Chondrocyte (in vitro differentiated cells): ENCODE results near the gene SYNGAP1. TPM values are rescaled to one million over a fixed set of nuclear protein-coding genes. Genes with fewer than 3 reads are reported as not detected.

Source experiments
- DNase-seq: peaks from one replicate; pipeline ENCODE4 v3.0.0; 2021; ENCODE audit warnings: mixed read lengths, low spot score
- H3K27ac Mint-ChIP-seq: one replicate; pipeline ENCODE4 v1.8.0; 2021; ENCODE audit warnings: mild to moderate bottlenecking, moderate library complexity, mixed read lengths; ENCODE audit not compliant: unreplicated experiment
- H3K27me3 Mint-ChIP-seq: 2 replicates; pipeline ENCODE4 v1.8.0; 2021; ENCODE audit warnings: low read depth, mixed read lengths
- H3K36me3 Mint-ChIP-seq: 2 replicates; pipeline ENCODE4 v1.8.0; 2021; ENCODE audit warnings: low read depth, mixed read lengths
- H3K4me1 Mint-ChIP-seq: 2 replicates; pipeline ENCODE4 v1.8.0; 2021; ENCODE audit warnings: low read depth, mild to moderate bottlenecking, mixed read lengths
- H3K4me3 Mint-ChIP-seq: one replicate; pipeline ENCODE4 v1.8.0; 2021; ENCODE audit warnings: mild to moderate bottlenecking, moderate library complexity, mixed read lengths; ENCODE audit not compliant: unreplicated experiment
- H3K9me3 Mint-ChIP-seq: 2 replicates; pipeline ENCODE4 v1.8.0; 2021; ENCODE audit warnings: low read depth, mixed read lengths
- CTCF ChIP-seq: fragments of 200-600 bp; sonication (generic); IDR thresholded peaks from 2 replicates; pipeline ENCODE4 v1.5.0; 2021; ENCODE audit warnings: antibody characterized with exemption, mild to moderate bottlenecking, moderate library complexity
- total RNA-seq: library from RNA; stranded (reverse); gene quantifications from 3 replicates; pipeline ENCODE4 v1.2.1, GENCODE V29; 2021

SYNGAP1 gene
- total RNA-seq, 1 donor from 2014 or later: 24.7 TPM

- H3K27me3 Mint-ChIP-seq: no peaks in the 10 kb centered on the region
- no peaks in the 10 kb centered on the region for H3K4me1 Mint-ChIP-seq
- no peak overlapping the region for H3K4me3 Mint-ChIP-seq
- TF ChIP-seq CTCF: no peak
- H3K27ac Mint-ChIP-seq: no peak overlapping the region
- no peaks in the 10 kb centered on the region for H3K9me3 Mint-ChIP-seq
- peaks cover 42% of the 10 kb centered on the region for H3K36me3 Mint-ChIP-seq
- no peak for DNase-seq
Measured at GRCh38 chr6:33443025-33443424, 23.2 kb downstream of the SYNGAP1 start.

GRCh38 chr6:33443619-33444504, 24.0 kb downstream of the SYNGAP1 start:
- Mint-ChIP-seq H3K27ac (no peak overlapping the region), H3K36me3 (peaks cover 41% of the 10 kb centered on the region), H3K4me3 (no peak overlapping the region), H3K4me1 (no peaks in the 10 kb centered on the region), H3K27me3 (no peaks in the 10 kb centered on the region), H3K9me3 (no peaks in the 10 kb centered on the region)
- DNase-seq: no peak
- TF ChIP-seq CTCF: no peak

- no peak for DNase-seq
- H3K27me3 Mint-ChIP-seq: no peaks in the 10 kb centered on the region
- no peak for TF ChIP-seq CTCF
- H3K27ac Mint-ChIP-seq: no peak overlapping the region
- H3K36me3 Mint-ChIP-seq: peaks cover 35% of the 10 kb centered on the region
- H3K9me3 Mint-ChIP-seq: no peaks in the 10 kb centered on the region
- H3K4me3 Mint-ChIP-seq: no peak overlapping the region
- H3K4me1 Mint-ChIP-seq: no peaks in the 10 kb centered on the region
Measured at GRCh38 chr6:33445119-33445603, 25.3 kb downstream of the SYNGAP1 start.

GRCh38 chr6:33446356-33446755, 26.5 kb downstream of the SYNGAP1 start:
- Mint-ChIP-seq H3K4me1 (no peaks in the 10 kb centered on the region), H3K27me3 (no peaks in the 10 kb centered on the region), H3K36me3 (peaks cover 35% of the 10 kb centered on the region), H3K4me3 (no peak overlapping the region), H3K9me3 (no peaks in the 10 kb centered on the region), H3K27ac (no peak overlapping the region)
- DNase-seq: no peak
- no peak for TF ChIP-seq CTCF

GRCh38 chr6:33450434-33450833, 30.6 kb downstream of the SYNGAP1 start:
- Mint-ChIP-seq H3K27me3 (no peaks in the 10 kb centered on the region), H3K4me3 (no peak overlapping the region), H3K4me1 (peaks cover 24% of the 10 kb centered on the region), H3K9me3 (no peaks in the 10 kb centered on the region), H3K27ac (no peak overlapping the region), H3K36me3 (peaks cover 24% of the 10 kb centered on the region)
- no peak for DNase-seq
- no peak for TF ChIP-seq CTCF
